DND-41 (cell line): ENCODE results near the gene PCDH9.

ENCODE experiments used
- ATAC-seq: fragments of 200-7000 bp; cut with Tn5 transposase; 3 replicates; pipeline ENCODE4 v1.9.1; 2021; ENCODE audit warnings: low read depth; ENCODE audit not compliant: insufficient read depth
- DNase-seq: peaks from one replicate; pipeline ENCODE4 v3.0.0-alpha.2; 2020
- H2AFZ ChIP-seq: 2 replicates; pipeline ENCODE4 v1.6.0; 2012; ENCODE audit warnings: low read depth, low read length
- H3K27ac ChIP-seq: 2 replicates; pipeline ENCODE4 v1.5.1; 2012; ENCODE audit warnings: low read length, inconsistent platforms
- H3K27me3 ChIP-seq: fragments of 200-600 bp; sonication (generic); 2 replicates; pipeline ENCODE4 v1.6.0; 2012; ENCODE audit warnings: low read length, mild to moderate bottlenecking, inconsistent platforms; ENCODE audit not compliant: insufficient read depth, poor library complexity
- H3K36me3 ChIP-seq: 2 replicates; pipeline ENCODE4 v1.5.1; 2012; ENCODE audit warnings: low read length, inconsistent platforms; ENCODE audit not compliant: insufficient read depth
- H3K4me1 ChIP-seq: 2 replicates; pipeline ENCODE4 v1.5.1; 2012; ENCODE audit warnings: mild to moderate bottlenecking, low read length; ENCODE audit not compliant: insufficient read depth
- H3K4me2 ChIP-seq: 2 replicates; pipeline ENCODE4 v1.6.0; 2012; ENCODE audit warnings: mild to moderate bottlenecking, moderate library complexity, low read length, inconsistent platforms; ENCODE audit not compliant: insufficient read depth
- H3K4me3 ChIP-seq, 2 experiments: fragments of 200-600 bp in 1 of 2; shearing (Covaris generic) in 1 of 2; 2 replicates each; pipeline ENCODE4 v1.5.1; 2012 to 2016; ENCODE audit warnings: inconsistent platforms in 2 of 2, low read length in 2 of 2, mild to moderate bottlenecking in 2 of 2, low read depth in 1 of 2, moderate library complexity in 1 of 2
- H3K79me2 ChIP-seq: 2 replicates; pipeline ENCODE4 v1.6.0; 2012; ENCODE audit warnings: low read length, inconsistent platforms; ENCODE audit not compliant: insufficient read depth
- H3K9ac ChIP-seq: 2 replicates; pipeline ENCODE4 v1.6.0; 2012; ENCODE audit warnings: low read depth, mild to moderate bottlenecking, inconsistent platforms, low read length, moderate library complexity
- H3K9me3 ChIP-seq: 2 replicates; pipeline ENCODE4 v1.5.1; 2012; ENCODE audit warnings: low read length, moderate library complexity, mild to moderate bottlenecking, inconsistent platforms; ENCODE audit not compliant: insufficient read depth, severe bottlenecking
- H4K20me1 ChIP-seq: 2 replicates; pipeline ENCODE4 v1.6.0; 2012; ENCODE audit warnings: low read length; ENCODE audit not compliant: insufficient read depth
- EZH2 ChIP-seq: IDR thresholded peaks from 3 replicates; pipeline ENCODE4 v1.6.1; 2012; ENCODE audit warnings: borderline replicate concordance, low read depth, mild to moderate bottlenecking, moderate library complexity, low read length, inconsistent platforms; ENCODE audit not compliant: severe bottlenecking
- TF ChIP-seq, protein P1 (sequence below): IDR thresholded peaks from 2 replicates; pipeline ENCODE4 v1.5.1; 2012; ENCODE audit warnings: borderline replicate concordance, low read length, moderate library complexity, mild to moderate bottlenecking; ENCODE audit not compliant: poor library complexity, severe bottlenecking; ENCODE audit errors: extremely low read depth

Gene PCDH9

DNA sequence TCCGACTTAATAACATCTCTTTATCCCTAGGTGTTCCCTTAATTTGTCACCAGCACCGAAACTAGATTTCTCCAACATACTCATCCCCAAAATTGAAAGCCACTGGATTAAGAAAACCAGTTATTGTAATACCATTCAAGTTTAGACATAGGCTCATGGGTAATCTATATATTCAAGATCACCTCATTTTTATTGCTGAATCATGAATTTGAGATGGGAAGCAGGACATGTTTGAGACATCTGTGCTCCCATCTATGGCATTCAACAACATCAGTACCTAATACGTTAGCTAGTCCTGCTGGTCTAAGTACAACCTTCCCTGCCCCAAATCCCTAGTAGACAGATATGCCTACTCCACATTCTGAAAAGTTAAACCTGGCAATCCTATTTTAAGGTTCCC is 820.6 kb downstream of the PCDH9 start:
- Histone ChIP-seq H3K9me3 (no peaks in the 10 kb centered on the region), H3K27ac (no peak overlapping the region), H3K27me3 (no peaks in the 10 kb centered on the region), H3K4me1 (no peaks in the 10 kb centered on the region), H4K20me1 (no peaks in the 10 kb centered on the region), H3K36me3 (no peaks in the 10 kb centered on the region), H3K4me2 (no peak overlapping the region), H3K79me2 (no peaks in the 10 kb centered on the region), H3K9ac (no peak overlapping the region), H3K4me3 (no peak overlapping the region), H2AFZ (no peak overlapping the region)
- TF ChIP-seq, protein P1, sequence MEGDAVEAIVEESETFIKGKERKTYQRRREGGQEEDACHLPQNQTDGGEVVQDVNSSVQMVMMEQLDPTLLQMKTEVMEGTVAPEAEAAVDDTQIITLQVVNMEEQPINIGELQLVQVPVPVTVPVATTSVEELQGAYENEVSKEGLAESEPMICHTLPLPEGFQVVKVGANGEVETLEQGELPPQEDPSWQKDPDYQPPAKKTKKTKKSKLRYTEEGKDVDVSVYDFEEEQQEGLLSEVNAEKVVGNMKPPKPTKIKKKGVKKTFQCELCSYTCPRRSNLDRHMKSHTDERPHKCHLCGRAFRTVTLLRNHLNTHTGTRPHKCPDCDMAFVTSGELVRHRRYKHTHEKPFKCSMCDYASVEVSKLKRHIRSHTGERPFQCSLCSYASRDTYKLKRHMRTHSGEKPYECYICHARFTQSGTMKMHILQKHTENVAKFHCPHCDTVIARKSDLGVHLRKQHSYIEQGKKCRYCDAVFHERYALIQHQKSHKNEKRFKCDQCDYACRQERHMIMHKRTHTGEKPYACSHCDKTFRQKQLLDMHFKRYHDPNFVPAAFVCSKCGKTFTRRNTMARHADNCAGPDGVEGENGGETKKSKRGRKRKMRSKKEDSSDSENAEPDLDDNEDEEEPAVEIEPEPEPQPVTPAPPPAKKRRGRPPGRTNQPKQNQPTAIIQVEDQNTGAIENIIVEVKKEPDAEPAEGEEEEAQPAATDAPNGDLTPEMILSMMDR, result no peak
- no peak for TF ChIP-seq EZH2
- ATAC-seq, result no peak
- no peak for DNase-seq

DNA sequence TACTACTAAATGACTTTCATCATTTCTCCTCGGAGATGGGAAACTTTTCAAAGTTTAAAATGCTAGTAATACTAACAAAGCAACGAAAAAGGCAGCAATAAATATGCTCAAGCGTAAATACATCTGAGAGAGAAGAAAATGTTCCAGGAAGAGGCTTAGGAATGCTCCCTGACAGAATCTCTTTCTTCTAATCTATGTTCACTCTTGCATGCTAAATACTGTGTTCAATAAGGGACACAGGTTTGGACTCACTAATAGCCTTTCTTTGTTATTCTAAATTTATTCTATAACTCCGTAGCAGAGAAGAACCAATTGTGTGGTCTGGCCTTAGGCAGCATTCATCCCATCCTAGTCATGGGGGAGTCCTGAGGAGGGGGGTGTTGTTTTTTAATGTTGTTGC is 823.0 kb downstream of the PCDH9 start:
- H3K9ac ChIP-seq, result no peak overlapping the region
- no peak overlapping the region for H3K27ac ChIP-seq
- no peaks in the 10 kb centered on the region for H4K20me1 ChIP-seq
- no peak overlapping the region for H2AFZ ChIP-seq
- no peaks in the 10 kb centered on the region for H3K79me2 ChIP-seq
- no peaks in the 10 kb centered on the region for H3K27me3 ChIP-seq
- no peaks in the 10 kb centered on the region for H3K36me3 ChIP-seq
- TF ChIP-seq EZH2, result no peak
- TF ChIP-seq, protein P1, result no peak
- ATAC-seq, result no peak
- H3K4me3 ChIP-seq, result no peak overlapping the region
- no peak overlapping the region for H3K4me2 ChIP-seq
- no peak for DNase-seq
- H3K4me1 ChIP-seq, result no peaks in the 10 kb centered on the region
- H3K9me3 ChIP-seq, result no peaks in the 10 kb centered on the region

DNA sequence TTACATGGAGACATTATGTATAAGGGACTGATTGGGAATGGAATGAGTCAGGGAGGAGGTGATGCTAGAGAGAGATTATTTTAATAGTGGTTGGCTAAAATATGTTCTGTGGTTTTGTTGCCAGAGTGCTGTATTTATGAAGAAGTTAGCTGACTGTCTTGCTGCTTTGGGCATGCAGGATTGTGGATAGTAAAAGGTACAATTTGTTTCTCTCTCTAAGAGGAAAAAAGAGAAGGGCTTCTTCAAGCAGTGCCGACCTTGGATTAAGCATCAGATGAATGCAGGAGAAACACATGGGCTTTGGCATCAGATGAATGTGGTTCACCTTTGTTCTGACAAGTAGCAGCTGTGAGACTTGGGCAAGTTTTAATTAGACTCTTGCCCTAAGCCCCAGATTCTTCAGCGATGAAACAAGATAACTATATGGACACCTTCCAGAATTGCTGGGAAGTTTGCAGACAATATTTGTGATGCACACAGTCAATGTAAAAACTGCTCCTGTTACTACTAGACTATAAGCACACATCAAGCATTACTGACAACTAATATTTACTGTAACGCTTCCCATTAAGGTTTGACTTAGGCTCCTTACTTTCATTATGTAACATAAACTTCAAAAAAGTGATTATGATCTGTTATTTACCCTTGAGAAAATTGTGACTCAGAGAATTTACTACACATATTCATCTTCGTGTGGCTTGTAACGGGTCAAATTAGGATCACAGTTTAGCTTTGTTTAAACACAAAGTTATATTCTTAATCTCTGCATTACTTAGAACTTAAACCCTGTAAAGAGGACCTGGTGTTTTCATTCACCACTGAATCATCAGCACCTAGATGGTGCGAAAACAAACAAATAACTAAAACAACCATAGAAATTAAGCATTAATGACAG is 824.0 kb downstream of the PCDH9 start:
- Histone ChIP-seq H3K27me3 (no peaks in the 10 kb centered on the region), H4K20me1 (no peaks in the 10 kb centered on the region), H3K9ac (no peak overlapping the region), H2AFZ (no peak overlapping the region), H3K4me2 (no peak overlapping the region), H3K4me1 (no peaks in the 10 kb centered on the region), H3K36me3 (no peaks in the 10 kb centered on the region), H3K4me3 (no peak overlapping the region), H3K27ac (no peak overlapping the region), H3K9me3 (no peaks in the 10 kb centered on the region), H3K79me2 (no peaks in the 10 kb centered on the region)
- ATAC-seq (no peak), DNase-seq (no peak)
- TF ChIP-seq, protein P1, result no peak
- no peak for TF ChIP-seq EZH2
